ENCODE data around the gene XPNPEP3.

DNA sequence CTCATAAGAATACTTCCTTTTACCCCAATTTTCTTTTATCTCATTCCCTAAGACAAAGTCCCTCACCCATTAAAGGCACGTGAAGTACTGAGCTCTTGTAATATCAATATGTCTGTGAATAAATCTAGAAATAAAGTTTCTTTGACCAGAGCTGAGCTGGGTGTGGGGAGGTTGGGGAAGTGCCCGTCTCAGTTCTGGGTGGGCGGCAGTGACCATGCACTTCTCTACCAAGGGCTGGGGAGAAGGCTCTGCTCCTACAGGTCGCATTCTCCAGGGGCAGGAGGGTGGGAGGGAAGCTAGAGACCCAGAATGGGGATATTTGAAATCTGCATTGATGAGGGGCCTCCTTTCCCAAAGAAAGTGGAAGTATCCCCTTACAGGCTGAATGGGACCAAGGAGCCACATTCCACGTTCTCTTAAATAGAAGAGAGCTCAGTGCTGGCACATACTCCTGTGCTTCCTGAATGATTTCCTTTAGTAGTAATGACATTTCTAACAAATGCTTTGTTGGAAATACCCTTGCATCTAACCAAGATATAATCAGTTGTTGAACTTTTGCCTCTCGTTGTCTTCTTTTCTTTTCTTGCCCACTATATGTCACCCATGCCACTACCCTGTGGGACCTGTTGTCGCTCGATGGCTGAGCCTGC, 110.3 kb downstream of the XPNPEP3 start:
- TF ChIP-seq, protein P1, sequence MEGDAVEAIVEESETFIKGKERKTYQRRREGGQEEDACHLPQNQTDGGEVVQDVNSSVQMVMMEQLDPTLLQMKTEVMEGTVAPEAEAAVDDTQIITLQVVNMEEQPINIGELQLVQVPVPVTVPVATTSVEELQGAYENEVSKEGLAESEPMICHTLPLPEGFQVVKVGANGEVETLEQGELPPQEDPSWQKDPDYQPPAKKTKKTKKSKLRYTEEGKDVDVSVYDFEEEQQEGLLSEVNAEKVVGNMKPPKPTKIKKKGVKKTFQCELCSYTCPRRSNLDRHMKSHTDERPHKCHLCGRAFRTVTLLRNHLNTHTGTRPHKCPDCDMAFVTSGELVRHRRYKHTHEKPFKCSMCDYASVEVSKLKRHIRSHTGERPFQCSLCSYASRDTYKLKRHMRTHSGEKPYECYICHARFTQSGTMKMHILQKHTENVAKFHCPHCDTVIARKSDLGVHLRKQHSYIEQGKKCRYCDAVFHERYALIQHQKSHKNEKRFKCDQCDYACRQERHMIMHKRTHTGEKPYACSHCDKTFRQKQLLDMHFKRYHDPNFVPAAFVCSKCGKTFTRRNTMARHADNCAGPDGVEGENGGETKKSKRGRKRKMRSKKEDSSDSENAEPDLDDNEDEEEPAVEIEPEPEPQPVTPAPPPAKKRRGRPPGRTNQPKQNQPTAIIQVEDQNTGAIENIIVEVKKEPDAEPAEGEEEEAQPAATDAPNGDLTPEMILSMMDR (IDR thresholded peaks at IDR 0.05): no peak
- TF ChIP-seq POLR2A (IDR thresholded peaks at IDR 0.05) (no peak), POLR2AphosphoS5 (IDR thresholded peaks at IDR 0.05) (no peak)
